K562 (cell line): ENCODE results near the gene TNF. TPM values are rescaled to one million over a fixed set of nuclear protein-coding genes. Genes with fewer than 3 reads are reported as not detected.

ENCODE experiments used
- ARID2 ChIP-seq: fragments of 450-650 bp; IDR thresholded peaks from 2 replicates; pipeline ENCODE4 v1.6.1; 2017; ENCODE audit warnings: antibody characterized with exemption, mild to moderate bottlenecking
- EP400 ChIP-seq: fragments of 450-650 bp; IDR thresholded peaks from 2 replicates; pipeline ENCODE4 v1.6.1; 2017; ENCODE audit warnings: antibody characterized with exemption, mild to moderate bottlenecking, moderate library complexity
- ETS2 ChIP-seq: IDR thresholded peaks from 2 replicates; pipeline ENCODE4 v1.6.1; 2016; ENCODE audit warnings: borderline replicate concordance, missing genetic modification characterization, mild to moderate bottlenecking, moderate library complexity, missing compliant biosample characterization; ENCODE audit not compliant: poor library complexity, severe bottlenecking
- FIP1L1 ChIP-seq: fragments of 200-400 bp; formaldehyde crosslinking; IDR thresholded peaks from 2 replicates; pipeline ENCODE4 v1.6.1; 2018; ENCODE audit warnings: mild to moderate bottlenecking, low read depth, low read length; ENCODE audit not compliant: poor library complexity, severe bottlenecking
- FOXJ3 ChIP-seq: sonication (generic); formaldehyde crosslinking; IDR thresholded peaks from 2 replicates; pipeline ENCODE4 v1.4.0; 2020; ENCODE audit warnings: mild to moderate bottlenecking, missing genetic modification reagents
- GATAD2B ChIP-seq: fragments of 450-650 bp; IDR thresholded peaks from 2 replicates; pipeline ENCODE4 v1.6.1; 2017; ENCODE audit warnings: mild to moderate bottlenecking, borderline replicate concordance
- HDAC6 ChIP-seq: IDR thresholded peaks from 2 replicates; pipeline ENCODE4 v1.6.1; 2012; ENCODE audit warnings: low read depth, mild to moderate bottlenecking, control low read depth, inconsistent platforms, low read length, moderate library complexity
- HIVEP1 ChIP-seq: fragments of 250-450 bp; sonication (Bioruptor Pico); IDR thresholded peaks from 2 replicates; pipeline ENCODE4 v1.4.0; 2020; ENCODE audit warnings: mild to moderate bottlenecking
- HSF4 ChIP-seq: fragments of 250-450 bp; sonication (Bioruptor Pico); IDR thresholded peaks from 2 replicates; pipeline ENCODE4 v2.1.2; 2022; ENCODE audit warnings: mild to moderate bottlenecking, moderate library complexity, borderline replicate concordance
- MCM2 ChIP-seq: fragments of 450-650 bp; IDR thresholded peaks from 2 replicates; pipeline ENCODE4 v1.6.1; 2017; ENCODE audit warnings: low read depth, mild to moderate bottlenecking
- NONO ChIP-seq, 2 experiments: fragments of 200-400 bp in 1 of 2; fragments of 450-650 bp in 1 of 2; formaldehyde crosslinking in 1 of 2; IDR thresholded peaks; 2 replicates each; pipeline ENCODE4 v1.6.1; 2017; ENCODE audit warnings: low read depth in 2 of 2, mild to moderate bottlenecking in 2 of 2, moderate library complexity in 2 of 2, low read length in 1 of 2
- PRMT5 ChIP-seq: sonication (generic); formaldehyde crosslinking; IDR thresholded peaks from 2 replicates; pipeline ENCODE4 v1.5.0; 2020; ENCODE audit warnings: missing genetic modification reagents
- RCOR1 ChIP-seq, 2 experiments: IDR thresholded peaks; 2 replicates each; pipeline ENCODE4 v1.6.1; 2012; ENCODE audit warnings: low read depth in 2 of 2, low read length in 2 of 2, borderline replicate concordance in 1 of 2, improper control_type of control experiment in 1 of 2
- SMARCA5 ChIP-seq: fragments of 450-650 bp; IDR thresholded peaks from 2 replicates; pipeline ENCODE4 v1.6.1; 2016
- SP2 ChIP-seq: IDR thresholded peaks from 2 replicates; pipeline ENCODE4 v1.6.1; 2011; ENCODE audit warnings: mild to moderate bottlenecking, low read depth, low read length, moderate library complexity; ENCODE audit not compliant: poor library complexity, severe bottlenecking; ENCODE audit errors: extremely low read depth
- SRSF1 ChIP-seq: fragments of 200-400 bp; formaldehyde crosslinking; IDR thresholded peaks from 2 replicates; pipeline ENCODE4 v1.6.1; 2017; ENCODE audit warnings: mild to moderate bottlenecking, low read depth, low read length, moderate library complexity
- ZBTB12 ChIP-seq: fragments of 250-450 bp; sonication (Bioruptor Pico); IDR thresholded peaks from 2 replicates; pipeline ENCODE4 v1.4.0; 2020
- ZFP30 ChIP-seq: fragments of 250-450 bp; sonication (Bioruptor Pico); IDR thresholded peaks from 2 replicates; pipeline ENCODE4 v1.8.0; 2022; ENCODE audit warnings: moderate library complexity, mild to moderate bottlenecking, inconsistent platforms, borderline replicate concordance
- ZFP36 ChIP-seq: fragments of 150-350 bp; IDR thresholded peaks from 2 replicates; pipeline ENCODE4 v1.6.1; 2018; ENCODE audit warnings: low read length, low read depth; ENCODE audit not compliant: partially characterized antibody
- ZNF143 ChIP-seq: sonication (generic); formaldehyde crosslinking; IDR thresholded peaks from 2 replicates; pipeline ENCODE4 v1.9.0; 2022; ENCODE audit warnings: mild to moderate bottlenecking, missing genetic modification reagents
- ZNF174 ChIP-seq: fragments of 250-450 bp; sonication (Bioruptor Pico); IDR thresholded peaks from 2 replicates; pipeline ENCODE4 v1.4.0; 2020; ENCODE audit warnings: mild to moderate bottlenecking
- ZNF589 ChIP-seq: fragments of 200-800 bp; sonication (Bioruptor generic); IDR thresholded peaks from 2 replicates; pipeline ENCODE4 v1.6.1; 2016; ENCODE audit warnings: low read depth, missing genetic modification characterization, missing compliant biosample characterization
- polyA plus RNA-seq, 8 experiments: library from polyadenylated mRNA; depleted of rRNA in 4 of 8; stranded (reverse) in 5 of 8; unstranded in 3 of 8; fragments of >200 nt; fragmentation: Nextera tagmentation in 2 of 8; fragmentation: Illumina TruSeq in 1 of 8; extraction: Ambion mirVana in 2 of 8; extraction: Trizol in 1 of 8; gene quantifications; 2 replicates each; pipeline versions ENCODE4 v1.2.1 to v1.2.3, GENCODE V29; 2011 to 2014; ENCODE audit warnings: inconsistent platforms in 1 of 8, missing spikeins in 1 of 8
- total RNA-seq, 7 experiments: library from RNA; depleted of rRNA in 6 of 7; stranded (reverse); fragments of >200 nt in 6 of 7; fragmentation: Illumina TruSeq in 2 of 7; extraction: Trizol in 2 of 7; gene quantifications; 2 replicates each; pipeline versions ENCODE4 v1.2.1 to v1.2.3, GENCODE V29; 2011 to 2021; ENCODE audit warnings: low replicate concordance in 1 of 7

Gene TNF
- total and polyA plus RNA-seq, 9 of the 15 experiments (the other 6 are each of a cell fraction or from before 2014, with no cell fraction given), result 0.08 to 0.40 TPM; not detected in 7

GRCh38 chr6:31541658-31542521 lies 33.5 kb upstream of the TNF start, which contains the start of gene DDX39B (continued):
- no peak for TF ChIP-seq FOXJ3
- TF ChIP-seq MCM2, result no peak
- TF ChIP-seq SRSF1, result no peak
- TF ChIP-seq ZBTB12 (CRISPR knock-in tag), result peak; percentile 28; the same call in 1 of the 2 replicates
- no peak for TF ChIP-seq ETS2 (tag)
- TF ChIP-seq RCOR1 (IDR thresholded peaks at IDR 0.05; ENCODE audit: borderline replicate concordance in 1 of 2, low read depth in 2 of 2, low read length in 2 of 2), result peak in 1 of 2 experiments; percentile 45; a peak in 1 of 4 replicates
- TF ChIP-seq HDAC6, result no peak
- peak; percentile 86 for TF ChIP-seq ZNF589 (CRISPR knock-in tag)
- TF ChIP-seq FIP1L1, result no peak
- TF ChIP-seq SP2, result no peak
- peak; percentile 79 for TF ChIP-seq GATAD2B
- peak; percentile 100 for TF ChIP-seq EP400
- TF ChIP-seq ZNF143, result peak; percentile 33; the same call in 1 of the 2 replicates
- no peak for TF ChIP-seq ZNF174 (CRISPR knock-in tag)
- no peak for TF ChIP-seq ZFP36
- peak; percentile 30; the same call in 1 of the 2 replicates for TF ChIP-seq HIVEP1 (CRISPR knock-in tag)
- no peak for TF ChIP-seq PRMT5 (CRISPR knock-in tag)
- no peak for TF ChIP-seq ARID2
- no peak; a peak in 1 of 4 replicates for TF ChIP-seq NONO (IDR thresholded peaks at IDR 0.05; ENCODE audit: low read depth in 2 of 2, low read length in 1 of 2)
- TF ChIP-seq SMARCA5, result no peak
- TF ChIP-seq ZFP30, result 0 out of 2 replicates have a peak, but pooled peaks have one; percentile 54
- TF ChIP-seq HSF4 (CRISPR knock-in tag), result no peak
